ENCODE results near the gene PPIG. TPM values are rescaled to one million over a fixed set of nuclear protein-coding genes. Genes with fewer than 3 reads are reported as not detected.
"Not testable (repeated sequence)": the region's sequence is repeated elsewhere in the genome, so short reads cannot be mapped to it uniquely, and the experiment has no call there.

The PPIG gene
- polyA plus RNA-seq (ENCODE audit: insufficient read length in 4 of 4): 100 to 1,000 TPM in 3 of 4 donors, 10 to 100 TPM in 1; 84.1 to 111 (median 102) TPM

GRCh38 chr2:169584005-169584877 lies at the start of gene PPIG:
Gene PPIG, plus strand, starts transcription at chr2:169584351. Its CDS starts 19,691 bp downstream, at chr2:169604042.
- DNase-seq (ENCODE audit: low read depth in 4 of 4, low spot score in 2 of 4): peak; percentile 86 to 94 (median 88)

- not testable (repeated sequence) for DNase-seq (ENCODE audit: low read depth in 4 of 4, low spot score in 2 of 4)
Observed at GRCh38 chr2:169539460-169539859, 44.7 kb upstream of the PPIG start.

GRCh38 chr2:169540146-169540545 lies 44.0 kb upstream of the PPIG start:
- DNase-seq (ENCODE audit: low read depth in 4 of 4, low spot score in 2 of 4): no peak

GRCh38 chr2:169542433-169542832 lies 41.7 kb upstream of the PPIG start:
- DNase-seq (ENCODE audit: low read depth in 4 of 4, low spot score in 2 of 4): no peak

GRCh38 chr2:169546756-169547155 lies 37.4 kb upstream of the PPIG start:
- DNase-seq (ENCODE audit: low read depth in 4 of 4, low spot score in 2 of 4): no peak

- DNase-seq (ENCODE audit: low read depth in 4 of 4, low spot score in 2 of 4): no peak
Observed at GRCh38 chr2:169561364-169561763, 22.8 kb upstream of the PPIG start.

GRCh38 chr2:169562084-169562483 lies 22.1 kb upstream of the PPIG start:
- not testable (repeated sequence) for DNase-seq (ENCODE audit: low read depth in 4 of 4, low spot score in 2 of 4)

- DNase-seq (ENCODE audit: low read depth in 4 of 4, low spot score in 2 of 4): no peak
Observed at GRCh38 chr2:169562519-169562918, 21.6 kb upstream of the PPIG start.

- no peak for DNase-seq (ENCODE audit: low read depth in 4 of 4, low spot score in 2 of 4)
Observed at GRCh38 chr2:169565686-169566085, 18.5 kb upstream of the PPIG start.

- no peak for DNase-seq (ENCODE audit: low read depth in 4 of 4, low spot score in 2 of 4)
Observed at GRCh38 chr2:169569948-169570347, 14.2 kb upstream of the PPIG start.

GRCh38 chr2:169570752-169571151 lies 13.4 kb upstream of the PPIG start:
- not testable (repeated sequence) for DNase-seq (ENCODE audit: low read depth in 4 of 4, low spot score in 2 of 4)

GRCh38 chr2:169571571-169571970 lies 12.6 kb upstream of the PPIG start:
- no peak for DNase-seq (ENCODE audit: low read depth in 4 of 4, low spot score in 2 of 4)

GRCh38 chr2:169572189-169572588 lies 12.0 kb upstream of the PPIG start:
- DNase-seq (ENCODE audit: low read depth in 4 of 4, low spot score in 2 of 4): no peak

GRCh38 chr2:169572821-169573159 lies 11.4 kb upstream of the PPIG start:
- DNase-seq (ENCODE audit: low read depth in 4 of 4, low spot score in 2 of 4): no peak

GRCh38 chr2:169573160-169573973 lies 10.8 kb upstream of the PPIG start, which contains the start of gene FASTKD1:
Gene FASTKD1, minus strand, starts transcription at chr2:169573865. Its CDS starts 1,836 bp downstream, at chr2:169572029.
- peak; percentile 63 to 87 (median 75) for DNase-seq (ENCODE audit: low read depth in 4 of 4, low spot score in 2 of 4)

- no peak for DNase-seq (ENCODE audit: low read depth in 4 of 4, low spot score in 2 of 4)
Observed at GRCh38 chr2:169573974-169574299, 10.2 kb upstream of the PPIG start.

- not testable (repeated sequence) for DNase-seq (ENCODE audit: low read depth in 4 of 4, low spot score in 2 of 4)
Observed at GRCh38 chr2:169574539-169574938, 9.6 kb upstream of the PPIG start.

- not testable (repeated sequence) for DNase-seq (ENCODE audit: low read depth in 4 of 4, low spot score in 2 of 4)
Observed at GRCh38 chr2:169575264-169575663, 8.9 kb upstream of the PPIG start.

GRCh38 chr2:169579044-169579443 lies 5.1 kb upstream of the PPIG start:
- no peak for DNase-seq (ENCODE audit: low read depth in 4 of 4, low spot score in 2 of 4)

GRCh38 chr2:169582552-169583266 lies 1.4 kb upstream of the PPIG start:
- not testable (repeated sequence) for DNase-seq (ENCODE audit: low read depth in 4 of 4, low spot score in 2 of 4)

GRCh38 chr2:169583518-169583917 lies 633 bp upstream of the PPIG start:
- DNase-seq (ENCODE audit: low read depth in 4 of 4, low spot score in 2 of 4): no peak

Measured in left renal cortex interstitium (tissue), 4 donors.